ENCODE results near the gene ACOT9. TPM values are rescaled to one million over a fixed set of nuclear protein-coding genes. Genes with fewer than 3 reads are reported as not detected.

ACOT9 gene
- total and polyA plus RNA-seq, 10 of the 15 experiments (the other 5 are each of a cell fraction or from before 2014, with no cell fraction given) = 17.4 to 42.5 (median 23.3) TPM

DNA sequence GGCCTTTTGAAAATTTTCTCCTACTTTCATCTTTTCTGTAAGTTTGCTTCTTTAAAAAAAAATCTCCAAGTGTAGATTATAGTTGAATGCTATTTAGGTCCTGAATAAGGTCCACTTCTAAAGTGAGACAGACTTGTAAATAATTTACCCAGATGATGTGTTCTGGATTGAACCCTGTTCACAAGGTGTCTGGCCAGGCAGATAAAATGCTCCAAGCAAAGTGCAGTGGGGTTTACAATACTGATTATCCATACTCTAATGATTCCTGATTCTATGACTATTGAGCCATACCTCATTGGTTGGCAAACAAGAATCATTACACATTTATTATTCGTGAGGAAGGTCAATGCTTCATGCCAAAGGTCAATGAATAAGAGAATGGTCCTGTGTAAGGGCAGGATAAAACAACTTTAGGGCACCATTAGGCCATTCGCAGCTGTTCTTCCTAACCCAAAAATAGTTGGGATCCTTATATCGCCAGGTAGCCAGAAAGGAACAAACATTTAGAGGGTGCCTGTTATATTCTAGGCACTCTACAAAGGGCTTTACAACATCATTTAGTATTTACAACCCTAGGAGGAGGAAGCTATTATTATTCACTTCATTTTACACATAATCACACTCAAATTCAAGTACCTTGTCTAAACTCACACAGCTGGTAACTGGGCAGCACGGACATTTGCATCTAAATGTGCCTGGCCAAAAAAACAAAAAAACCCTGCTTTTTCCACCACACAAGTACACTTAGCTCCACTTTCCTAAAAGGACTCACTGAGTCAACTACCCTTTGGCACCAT, 21.3 kb upstream of the ACOT9 start:
- Histone ChIP-seq H2AFZ (ENCODE audit: control insufficient read depth, low read depth, low read length) (no peak overlapping the region), H3K79me2 (ENCODE audit: control insufficient read depth, insufficient read depth, low read length) (no peaks in the 10 kb centered on the region), H4K20me1 (ENCODE audit: control insufficient read depth, insufficient read depth) (no peaks in the 10 kb centered on the region), H3K9ac (ENCODE audit: control insufficient read depth, insufficient read depth, low read length) (no peak overlapping the region), H3K4me2 (ENCODE audit: control insufficient read depth, insufficient read depth) (no peak overlapping the region), H3K9me3 (replicated peaks; ENCODE audit: control insufficient read depth, insufficient read depth, low read length) (no peaks in the 10 kb centered on the region; the same call in 2 of the 3 replicates), H3K4me3 (no peak overlapping the region), H3K27ac (ENCODE audit: control insufficient read depth, insufficient read depth) (no peak overlapping the region), H3K27me3 (replicated peaks in 1 of 2; ENCODE audit: control insufficient read depth in 2 of 2, insufficient read depth in 2 of 2, low read length in 1 of 2) (no peaks in the 10 kb centered on the region), H3K36me3 (ENCODE audit: control insufficient read depth in 2 of 2, insufficient read depth in 2 of 2, low read length in 1 of 2) (no peaks in the 10 kb centered on the region), H3K4me1 (ENCODE audit: control insufficient read depth, insufficient read depth, low read length) (no peaks in the 10 kb centered on the region)
- TF ChIP-seq, protein P1, sequence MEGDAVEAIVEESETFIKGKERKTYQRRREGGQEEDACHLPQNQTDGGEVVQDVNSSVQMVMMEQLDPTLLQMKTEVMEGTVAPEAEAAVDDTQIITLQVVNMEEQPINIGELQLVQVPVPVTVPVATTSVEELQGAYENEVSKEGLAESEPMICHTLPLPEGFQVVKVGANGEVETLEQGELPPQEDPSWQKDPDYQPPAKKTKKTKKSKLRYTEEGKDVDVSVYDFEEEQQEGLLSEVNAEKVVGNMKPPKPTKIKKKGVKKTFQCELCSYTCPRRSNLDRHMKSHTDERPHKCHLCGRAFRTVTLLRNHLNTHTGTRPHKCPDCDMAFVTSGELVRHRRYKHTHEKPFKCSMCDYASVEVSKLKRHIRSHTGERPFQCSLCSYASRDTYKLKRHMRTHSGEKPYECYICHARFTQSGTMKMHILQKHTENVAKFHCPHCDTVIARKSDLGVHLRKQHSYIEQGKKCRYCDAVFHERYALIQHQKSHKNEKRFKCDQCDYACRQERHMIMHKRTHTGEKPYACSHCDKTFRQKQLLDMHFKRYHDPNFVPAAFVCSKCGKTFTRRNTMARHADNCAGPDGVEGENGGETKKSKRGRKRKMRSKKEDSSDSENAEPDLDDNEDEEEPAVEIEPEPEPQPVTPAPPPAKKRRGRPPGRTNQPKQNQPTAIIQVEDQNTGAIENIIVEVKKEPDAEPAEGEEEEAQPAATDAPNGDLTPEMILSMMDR (IDR thresholded peaks at IDR 0.05 in 2 of 3, conservative IDR thresholded peaks at IDR 0.05 in 1 of 3; ENCODE audit: control insufficient read depth in 2 of 3, extremely low read depth in 1 of 3, insufficient read depth in 1 of 3, low read depth in 3 of 3, low read length in 3 of 3) = no peak
- TF ChIP-seq NBN (IDR thresholded peaks at IDR 0.05) (no peak), ZNF207 (IDR thresholded peaks at IDR 0.05; ENCODE audit: borderline replicate concordance) (no peak), ZBTB11 (CRISPR knock-in tag; IDR thresholded peaks at IDR 0.05) (no peak), RBBP5 (conservative IDR thresholded peaks at IDR 0.05) (no peak), CHD2 (IDR thresholded peaks at IDR 0.05; ENCODE audit: borderline replicate concordance, low read depth, low read length) (no peak)
- TF ChIP-seq, protein P2, sequence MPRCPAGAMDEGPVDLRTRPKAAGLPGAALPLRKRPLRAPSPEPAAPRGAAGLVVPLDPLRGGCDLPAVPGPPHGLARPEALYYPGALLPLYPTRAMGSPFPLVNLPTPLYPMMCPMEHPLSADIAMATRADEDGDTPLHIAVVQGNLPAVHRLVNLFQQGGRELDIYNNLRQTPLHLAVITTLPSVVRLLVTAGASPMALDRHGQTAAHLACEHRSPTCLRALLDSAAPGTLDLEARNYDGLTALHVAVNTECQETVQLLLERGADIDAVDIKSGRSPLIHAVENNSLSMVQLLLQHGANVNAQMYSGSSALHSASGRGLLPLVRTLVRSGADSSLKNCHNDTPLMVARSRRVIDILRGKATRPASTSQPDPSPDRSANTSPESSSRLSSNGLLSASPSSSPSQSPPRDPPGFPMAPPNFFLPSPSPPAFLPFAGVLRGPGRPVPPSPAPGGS (IDR thresholded peaks at IDR 0.05; ENCODE audit: borderline replicate concordance, insufficient read depth, low read depth, low read length, poor library complexity, severe bottlenecking) = no peak
- BruUV-seq (replicated peaks) = no TSS peak
- in situ Hi-C loops (cut with MboI) = no loop called here
- CTCF ChIA-PET = no interaction called here
- SMC1A ChIA-PET (ENCODE audit: uncharacterized antibody, unreplicated experiment) = no interaction called here
- FAIRE-seq (no peak), DNase-seq (ENCODE audit: low read depth, low spot score) (no peak), ATAC-seq (no peak)
- WGBS (ENCODE audit: insufficient coverage, insufficient replicate concordance, low lambda C conversion rate, missing lambda C conversion rate) = 30% methylated on average over 4 of the region's 4 CpGs
- intact Hi-C loops (cut with micrococcal nuclease; ENCODE audit: unreplicated experiment) = no loop called here
- RAD21 ChIA-PET (ENCODE audit: unreplicated experiment) = no interaction called here
- POLR2A ChIA-PET = no interaction called here

Measured in GM12878 (cell line).